CD4-positive, alpha-beta T cell treated with Interleukin-17A for 1 hour (primary cell): ENCODE results near the gene SHISAL2A.
"Not testable (repeated sequence)": the region's sequence is repeated elsewhere in the genome, so short reads cannot be mapped to it uniquely, and the experiment has no call there.

Source experiments
- DNase-seq: peaks from one replicate; pipeline ENCODE4 v3.0.0-alpha.2; 2020

The SHISAL2A gene

DNA sequence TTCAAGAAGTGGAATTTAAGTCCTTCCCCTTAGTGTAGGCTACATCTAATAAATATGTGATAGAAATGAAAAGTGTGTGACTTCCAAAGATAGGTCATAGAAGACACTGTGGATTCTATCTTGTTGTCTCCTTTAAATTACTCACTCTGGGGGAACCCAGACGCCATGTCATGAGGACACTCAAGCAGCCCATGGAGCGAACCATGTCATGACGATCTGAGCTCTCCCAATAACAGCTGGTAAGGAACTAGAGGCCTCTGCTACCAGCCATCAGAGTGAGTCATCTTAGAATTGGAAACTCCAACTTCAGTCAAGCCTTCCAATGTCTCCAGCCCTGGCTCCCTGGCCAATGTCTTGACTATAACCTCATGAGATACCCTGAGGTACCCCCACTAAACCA, 58.9 kb downstream of the SHISAL2A start:
- DNase-seq: no peak

GRCh38 chr1:52692697-52693096, 59.7 kb downstream of the SHISAL2A start:
- DNase-seq: no peak

GRCh38 chr1:52693351-52693750, 60.4 kb downstream of the SHISAL2A start:
- not testable (repeated sequence) for DNase-seq

DNA sequence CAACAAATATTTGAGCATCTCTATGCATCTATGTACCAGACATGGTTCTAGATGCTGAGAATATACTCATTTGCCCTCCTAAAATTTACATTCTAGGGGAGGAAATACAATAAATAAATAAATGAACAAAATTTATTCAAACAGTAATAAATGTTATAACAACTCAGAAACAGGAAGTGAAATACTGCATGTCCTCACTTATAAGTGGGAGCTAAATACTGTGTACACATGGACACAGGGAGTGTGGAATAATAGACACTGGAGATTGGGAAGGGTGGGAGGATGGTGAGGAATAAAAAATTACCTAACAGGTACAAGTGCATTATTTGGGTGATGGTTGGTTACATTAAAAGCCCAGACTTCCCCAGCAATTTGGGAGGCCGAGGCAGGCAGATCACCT, 60.9 kb downstream of the SHISAL2A start:
- no peak for DNase-seq

DNA sequence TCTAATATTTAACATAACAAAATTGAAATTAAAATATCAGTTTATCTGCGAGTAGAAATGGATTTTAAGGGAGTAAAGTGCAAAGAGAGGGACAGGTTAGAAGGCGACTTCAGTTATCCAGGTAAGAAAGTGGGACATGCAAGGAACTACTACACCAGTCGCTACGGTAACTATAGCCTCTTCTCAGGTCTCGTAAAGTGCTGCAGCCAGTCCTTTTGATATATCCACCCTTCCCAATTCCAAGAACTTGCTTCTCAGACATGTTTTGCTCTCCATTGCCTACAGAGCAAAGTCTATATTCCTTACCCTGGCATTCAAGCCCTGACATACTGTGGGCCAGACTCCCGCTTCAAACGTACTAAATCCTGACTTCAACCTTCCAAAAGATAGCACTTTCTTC, 62.7 kb downstream of the SHISAL2A start:
- no peak for DNase-seq

- peak; percentile 68 for DNase-seq
Measured at GRCh38 chr1:52697795-52698674, 65.1 kb downstream of the SHISAL2A start, which contains the start of gene COA7. Gene COA7 (minus strand): TSS chr1:52698347. CDS start chr1:52698326, 21 bp downstream.

DNA sequence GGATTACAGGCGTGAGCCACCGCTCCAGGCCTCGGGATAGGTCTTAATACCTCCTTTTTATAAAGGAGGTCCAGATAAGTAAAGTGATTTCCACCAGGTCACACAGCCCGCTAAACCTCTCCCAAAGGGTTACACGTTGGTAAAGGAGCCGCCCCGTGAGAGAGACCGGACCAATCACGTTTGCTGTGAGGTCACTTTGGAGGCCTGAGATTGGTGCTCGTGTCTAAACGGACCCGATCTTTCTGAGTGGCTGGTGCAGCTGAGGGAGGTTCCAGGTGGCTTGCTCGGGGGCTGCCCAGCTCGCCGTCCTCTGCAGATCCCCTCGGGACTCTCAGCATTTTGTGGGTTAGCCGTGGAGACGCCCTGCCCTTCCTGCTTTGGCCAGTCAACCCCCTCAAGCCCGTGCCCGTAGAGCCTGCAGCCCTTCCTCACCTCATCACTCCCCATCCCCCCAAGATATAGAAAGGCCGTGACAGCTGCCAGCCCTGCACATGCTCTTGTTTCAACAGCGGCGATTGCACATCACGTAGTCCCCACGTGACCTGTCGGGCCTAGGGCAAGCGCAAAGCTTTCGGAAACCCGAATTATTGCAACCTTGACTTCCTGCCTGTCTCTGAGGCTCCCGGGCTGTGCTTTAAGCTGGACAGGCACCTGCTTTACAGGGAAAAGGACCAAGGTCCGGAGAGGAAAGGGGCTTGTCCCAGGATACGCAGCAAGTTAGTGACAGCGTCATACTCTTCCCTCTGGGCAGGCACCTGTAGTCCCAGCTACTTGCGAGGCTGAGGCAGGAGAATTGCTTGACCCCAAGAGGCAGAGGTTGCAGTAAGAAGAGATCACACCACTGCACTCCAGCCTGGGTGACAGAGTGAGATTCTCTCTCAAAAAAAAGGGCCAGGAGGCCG, 70.2 kb downstream of the SHISAL2A start:
- DNase-seq: peak; percentile 91

DNA sequence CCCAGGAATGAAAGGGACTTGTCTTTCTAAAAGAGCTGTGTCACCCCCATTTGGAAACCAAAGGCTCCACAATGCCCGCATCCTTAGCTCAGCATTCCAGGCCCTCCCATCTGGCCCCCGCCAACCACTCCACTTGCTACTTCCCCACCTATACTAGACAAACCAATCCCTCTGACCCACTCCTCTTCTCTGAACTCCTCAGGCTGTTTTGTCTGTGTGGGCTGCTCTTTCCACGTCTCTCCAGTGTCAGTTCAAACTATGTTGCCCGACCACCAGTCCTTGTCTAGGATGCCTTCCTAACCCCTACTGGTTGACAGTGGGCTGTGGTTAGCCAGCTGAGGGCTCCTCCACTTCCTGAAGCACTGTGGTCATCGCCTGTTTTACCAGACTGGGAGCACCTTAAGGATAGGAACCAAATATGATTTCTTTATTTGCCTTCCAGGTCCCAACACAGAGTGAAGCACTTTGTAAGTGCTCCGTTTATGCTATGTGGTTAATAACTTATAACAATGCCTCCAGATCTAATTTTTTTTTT, 73.2 kb downstream of the SHISAL2A start:
- no peak for DNase-seq
